Ramos (cell line): Measurements from ENCODE around the gene RAB6D.
"Not testable (repeated sequence)": the region's sequence is repeated elsewhere in the genome, so short reads cannot be mapped to it uniquely, and the experiment has no call there.

ENCODE experiments used
- in situ Hi-C: fragments of 300-500 bp; cut with MboI; formaldehyde crosslinking; loops from one replicate; pipeline ENCODE4 v1.14.3; 2022; ENCODE audit warnings: low sequenced_read_pairs; ENCODE audit not compliant: unreplicated experiment

The RAB6D gene

DNA sequence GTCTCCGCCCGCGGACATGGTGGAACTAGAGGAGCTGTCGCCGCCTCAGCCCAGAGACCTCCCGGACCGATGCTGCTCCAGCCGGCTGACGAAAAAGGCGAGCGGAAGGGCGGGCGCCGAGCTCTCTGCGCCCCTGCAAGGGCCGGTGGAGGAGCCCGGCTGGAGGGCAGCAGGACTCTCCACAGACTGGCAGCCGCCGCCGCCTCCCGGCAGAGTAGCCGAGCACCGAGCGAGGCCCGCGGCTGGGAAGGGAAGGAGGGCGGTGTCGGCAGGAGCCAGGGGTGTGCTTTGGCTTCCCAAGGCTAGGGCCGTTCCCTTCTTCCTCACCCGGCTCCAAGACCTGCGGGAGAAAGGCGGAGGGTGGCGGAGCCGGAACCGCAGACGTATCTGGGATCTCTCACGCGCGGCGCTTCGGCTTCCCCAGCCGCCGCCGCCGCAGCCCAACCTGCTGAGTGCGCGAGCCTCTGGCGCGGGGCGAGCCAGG, at the start of gene RAB6D:
TSS of gene RAB6D (minus strand) at position 466 of the 484 bp plus-strand sequence. CDS start at position 18, 448 bp downstream.
- in situ Hi-C loops, result not testable (repeated sequence)

GRCh38 chr2:131413148-131413747, 49.3 kb upstream of the RAB6D start:
- in situ Hi-C loops, result loop anchor here (25.0 kb wide), 3 partner anchors 249 to 724 kb away; no protein-coding TSS in a partner anchor

DNA sequence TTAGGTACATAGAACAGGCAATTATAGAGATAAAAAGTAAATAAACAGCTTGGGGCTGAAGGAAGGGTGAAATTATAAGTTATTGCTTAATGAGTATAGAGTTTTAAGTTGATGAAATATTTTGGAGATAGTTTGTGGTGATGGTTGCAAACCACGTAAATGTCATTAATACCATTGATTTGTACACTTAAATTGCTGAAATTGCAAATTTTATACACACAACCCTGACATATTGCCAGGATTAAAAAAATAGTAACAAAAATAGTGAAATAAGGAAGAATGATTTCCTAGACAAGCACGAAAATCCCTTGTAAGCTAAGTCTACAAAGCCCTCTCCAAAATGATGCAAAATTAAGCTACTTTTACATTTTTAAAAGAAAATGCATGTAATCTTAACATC, 46.2 kb upstream of the RAB6D start:
- in situ Hi-C loops, result loop anchor here (25.0 kb wide), 3 partner anchors 252 to 727 kb away; no protein-coding TSS in a partner anchor

- in situ Hi-C loops, result loop anchor here (25.0 kb wide), 3 partner anchors 254 to 729 kb away; no protein-coding TSS in a partner anchor
These were observed 44.8 kb upstream of the RAB6D start for GRCh38 chr2:131408778-131409177.

DNA sequence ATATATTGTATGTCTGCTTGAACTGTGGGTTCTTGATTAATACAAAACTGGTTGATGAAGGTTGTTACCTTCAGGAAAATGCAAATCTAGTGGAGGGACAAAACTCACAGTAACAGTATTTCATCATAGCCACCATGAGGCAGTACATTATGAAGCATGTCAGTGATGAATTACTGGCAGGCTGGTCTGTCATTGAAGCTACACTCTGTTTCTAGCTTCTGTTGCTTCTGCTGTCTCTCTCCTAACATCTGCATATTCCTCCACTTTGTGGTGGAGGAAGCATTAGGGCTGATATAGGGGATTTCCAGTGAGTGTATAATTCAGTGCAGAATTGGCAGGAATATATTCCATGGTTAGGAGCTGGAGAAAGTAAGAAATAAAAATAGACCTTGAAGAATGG, 44.2 kb upstream of the RAB6D start:
- in situ Hi-C loops, result loop anchor here (25.0 kb wide), 3 partner anchors 254 to 729 kb away; no protein-coding TSS in a partner anchor

DNA sequence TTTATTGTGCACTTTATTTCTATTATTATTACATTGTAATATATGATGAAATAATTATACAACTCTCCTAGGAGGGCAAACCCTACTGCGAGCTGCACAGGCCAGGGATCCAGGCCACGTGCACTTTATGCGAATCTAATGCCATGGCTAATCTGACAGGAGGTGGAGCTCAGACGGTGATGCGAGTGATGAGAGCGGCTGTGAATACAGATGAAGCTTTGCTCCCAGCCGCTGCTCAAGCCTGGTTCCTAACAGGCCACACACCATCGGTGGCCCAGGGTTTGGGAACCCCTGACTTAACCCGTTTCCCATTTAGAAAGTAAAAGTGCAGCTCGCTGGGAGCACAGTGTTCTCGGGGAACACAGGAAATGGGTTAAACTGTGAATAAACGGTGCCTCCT, 40.8 kb upstream of the RAB6D start:
- in situ Hi-C loops, result loop anchor here (25.0 kb wide), 3 partner anchors 258 to 733 kb away; no protein-coding TSS in a partner anchor

DNA sequence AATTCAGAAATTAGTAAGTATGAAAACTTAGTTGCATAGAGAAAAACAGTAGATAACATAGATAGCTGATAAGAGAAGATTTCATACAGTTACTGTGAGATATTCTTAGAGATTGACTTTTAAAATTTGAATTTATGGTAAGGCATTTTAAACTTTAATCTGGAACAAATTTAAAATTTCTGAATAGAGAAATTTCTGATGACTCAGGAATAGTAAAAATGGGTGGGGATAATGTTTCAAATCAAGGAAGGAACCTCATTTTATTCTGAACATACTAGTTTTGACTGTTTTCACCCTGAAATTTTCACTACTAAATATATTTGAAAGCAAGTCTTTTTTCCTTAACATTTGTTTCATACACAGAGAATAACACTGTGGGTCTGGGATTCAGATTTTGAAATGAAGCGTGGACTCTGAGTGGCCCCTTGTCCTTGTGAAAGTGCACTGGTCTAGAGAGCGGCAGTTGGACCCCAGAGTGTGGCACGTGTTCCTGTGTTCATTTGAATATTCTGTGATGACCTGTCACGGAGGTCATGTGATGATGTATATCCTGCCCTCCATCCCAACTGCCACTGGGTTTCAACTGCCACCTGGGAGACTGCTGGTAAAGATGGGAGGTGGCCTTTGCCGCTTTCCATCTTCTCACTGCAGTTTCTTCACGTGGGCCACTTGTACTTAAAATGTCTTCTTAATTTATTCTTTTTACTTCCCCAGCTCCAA, 38.5 kb upstream of the RAB6D start:
- in situ Hi-C loops, result loop anchor here (25.0 kb wide), 3 partner anchors 260 to 735 kb away; no protein-coding TSS in a partner anchor

GRCh38 chr2:131400849-131401248, 36.9 kb upstream of the RAB6D start:
- in situ Hi-C loops, result loop anchor here (25.0 kb wide), 3 partner anchors 261 to 736 kb away; no protein-coding TSS in a partner anchor

GRCh38 chr2:131400441-131400840, 36.5 kb upstream of the RAB6D start:
- in situ Hi-C loops, result loop anchor here (25.0 kb wide), 3 partner anchors 262 to 737 kb away; no protein-coding TSS in a partner anchor

DNA sequence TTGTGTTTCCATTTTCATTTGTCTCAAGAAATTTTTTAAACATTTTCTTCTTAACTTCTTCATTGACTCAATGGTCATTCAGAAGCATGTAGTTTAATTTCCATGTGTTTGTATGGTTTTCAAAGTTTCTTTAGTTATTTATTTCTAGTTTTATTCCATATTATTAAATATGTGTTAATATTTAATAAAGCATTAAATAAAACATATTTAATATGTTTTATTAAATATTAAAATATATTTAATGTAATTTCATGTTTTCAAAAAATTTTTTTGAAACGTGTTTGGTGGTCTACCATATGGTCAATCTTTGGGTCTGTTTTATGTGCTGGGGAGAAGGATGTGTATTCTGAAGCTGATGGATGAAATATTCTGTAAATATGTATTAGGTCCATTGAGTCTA, 32.2 kb upstream of the RAB6D start:
- in situ Hi-C loops, result not testable (repeated sequence)

- in situ Hi-C loops, result not testable (repeated sequence)
These were observed 31.2 kb upstream of the RAB6D start for GRCh38 chr2:131395024-131395645.

DNA sequence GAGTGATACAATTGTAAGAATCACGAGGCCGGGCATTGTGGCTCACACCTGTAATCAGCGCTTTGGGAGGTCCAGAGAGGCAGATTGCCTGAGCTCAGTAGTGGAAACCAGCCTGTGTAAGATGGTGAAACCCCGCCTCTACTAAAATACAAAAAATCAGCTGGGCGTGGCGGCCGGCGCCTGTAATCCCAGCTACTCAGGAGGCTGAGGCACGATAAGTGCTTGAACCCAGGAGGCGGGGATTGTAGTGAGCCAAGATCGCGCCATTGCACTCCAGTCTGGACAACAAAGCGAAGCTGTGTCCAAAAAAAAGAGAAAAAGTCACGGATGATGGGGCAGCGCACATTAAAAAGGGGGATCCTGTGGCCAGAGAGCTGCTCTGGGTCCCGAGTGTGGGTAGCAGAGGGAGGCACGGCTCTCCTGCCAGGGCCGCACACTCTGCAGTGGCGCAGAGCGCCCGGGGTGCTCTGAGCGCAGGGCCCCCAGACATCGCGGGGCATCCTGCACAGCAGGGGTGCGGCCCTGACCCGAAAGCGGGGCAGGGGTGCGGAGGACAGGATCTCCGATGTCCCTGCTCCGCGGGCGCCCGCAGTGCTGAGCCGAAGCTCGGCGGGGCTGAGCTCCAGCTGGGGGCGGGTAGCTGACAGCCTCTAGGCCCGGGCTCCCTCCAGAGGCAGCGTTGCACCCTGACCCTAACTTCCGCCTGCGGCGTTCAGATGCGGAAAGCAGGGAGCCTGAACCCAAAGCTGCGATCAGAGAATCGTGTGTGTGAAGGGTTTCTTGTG, 30.4 kb upstream of the RAB6D start:
- in situ Hi-C loops, result no loop called here

DNA sequence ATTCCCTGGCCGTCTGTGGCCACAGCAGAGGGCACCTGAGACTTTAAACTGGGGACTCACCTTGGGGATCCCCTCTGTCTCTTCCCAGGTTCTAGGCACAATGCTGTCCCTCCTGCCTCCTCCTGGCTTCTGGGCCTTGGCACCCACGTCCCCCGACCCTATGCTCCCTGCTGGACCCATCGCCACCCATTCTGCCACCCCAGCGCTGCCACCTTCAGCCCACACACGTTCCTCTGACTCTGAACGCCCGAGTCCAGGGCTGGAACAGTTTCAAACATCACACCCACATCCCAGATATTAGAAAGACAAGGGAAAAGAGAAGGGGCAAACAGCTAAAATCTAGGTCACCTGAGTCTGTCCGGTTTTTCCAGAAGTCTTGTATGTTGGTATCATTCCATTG, 28.0 kb upstream of the RAB6D start:
- in situ Hi-C loops, result not testable (repeated sequence)

- in situ Hi-C loops, result not testable (repeated sequence)
These were observed 27.5 kb upstream of the RAB6D start for GRCh38 chr2:131391471-131391870.

DNA sequence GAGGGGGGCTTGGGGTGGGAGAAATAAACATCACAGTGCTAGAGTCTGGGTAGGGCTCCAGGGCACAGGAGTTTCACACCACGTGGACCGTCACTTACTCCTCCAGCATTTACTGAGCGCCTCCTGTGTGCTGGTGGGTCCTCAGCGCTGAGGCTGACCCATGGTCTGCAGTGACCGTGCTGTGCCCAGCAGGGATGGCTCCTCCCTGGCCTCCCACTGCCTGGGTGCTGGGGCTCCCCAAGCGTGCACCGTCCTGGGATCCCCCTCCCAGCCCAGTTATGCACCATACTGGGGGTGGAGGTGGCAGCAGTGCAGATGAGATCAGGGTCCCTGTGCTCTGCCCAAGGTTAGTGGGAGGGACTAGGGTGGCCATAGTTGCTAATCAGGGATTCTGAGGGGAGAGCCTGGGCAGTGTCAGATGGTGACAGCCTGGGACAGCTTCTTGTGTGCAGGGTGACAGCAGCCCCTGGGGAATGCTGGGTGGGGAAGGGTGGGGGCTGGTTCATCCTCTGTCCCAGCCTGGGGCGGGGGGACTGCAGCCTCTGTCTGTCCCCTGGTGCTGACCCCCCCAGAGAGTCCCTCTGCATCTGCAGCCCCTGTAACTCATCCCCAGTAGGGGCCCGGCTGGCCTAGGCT, 26.6 kb upstream of the RAB6D start:
- in situ Hi-C loops, result not testable (repeated sequence)

DNA sequence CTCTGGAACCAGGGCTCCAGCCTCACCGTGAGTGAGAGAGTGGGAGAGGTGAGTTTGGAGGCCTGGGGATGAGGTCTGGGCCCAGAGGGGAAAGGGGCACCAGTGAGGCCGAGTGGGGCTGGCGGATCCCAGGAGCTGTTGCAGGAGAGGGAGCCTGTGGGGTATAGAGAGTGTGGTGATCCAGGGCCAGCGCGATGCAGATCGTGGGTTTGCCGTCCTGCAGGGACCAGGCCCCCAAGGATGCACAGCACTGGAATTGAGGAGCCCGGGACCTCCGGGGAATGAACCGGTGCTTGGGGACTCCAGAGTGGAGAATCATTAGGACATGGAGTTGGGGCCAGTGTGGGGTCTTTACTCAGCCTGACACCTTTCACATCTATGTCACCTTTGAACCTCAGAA, 25.7 kb upstream of the RAB6D start:
- in situ Hi-C loops, result no loop called here

- in situ Hi-C loops, result not testable (repeated sequence)
These were observed 24.9 kb upstream of the RAB6D start for GRCh38 chr2:131388834-131389233.

DNA sequence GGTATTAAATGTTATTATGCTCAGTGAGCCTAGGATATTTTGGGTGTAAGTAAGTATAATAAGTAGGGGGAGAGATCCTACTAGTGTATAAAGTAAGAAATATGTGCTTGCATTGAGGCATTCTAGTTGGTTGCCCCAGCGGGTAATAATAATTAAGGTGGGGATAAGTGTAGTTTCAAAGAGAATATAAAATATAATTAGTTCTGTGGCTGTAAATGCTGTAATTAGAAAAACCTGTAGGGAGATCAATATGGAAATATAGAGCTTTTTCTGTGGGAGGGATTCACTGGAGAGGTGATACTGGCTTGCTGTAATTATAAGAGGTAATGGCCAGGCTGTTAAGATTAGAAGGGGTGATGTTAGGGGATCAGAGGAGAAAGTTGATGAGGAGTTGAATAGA, 9.1 kb upstream of the RAB6D start:
- in situ Hi-C loops, result not testable (repeated sequence)

DNA sequence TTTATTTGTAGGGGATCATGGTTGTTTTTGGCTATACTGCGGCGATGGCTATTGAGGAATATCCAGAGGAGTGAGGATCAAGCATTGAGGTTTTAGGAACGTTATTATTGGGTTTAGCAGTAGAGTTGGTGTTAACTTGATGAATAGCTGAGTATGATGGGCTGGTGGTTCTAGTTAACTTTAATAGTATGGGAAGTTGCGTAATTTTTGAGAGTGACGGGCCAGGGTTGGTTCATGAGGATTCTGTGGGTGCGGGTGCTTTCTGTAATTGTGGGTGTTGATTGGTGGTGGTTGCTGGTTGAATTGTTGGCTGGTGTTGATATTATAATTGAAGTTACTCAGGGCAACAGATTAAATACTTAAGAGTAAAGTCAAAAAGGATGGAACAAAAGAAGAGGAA, 6.0 kb upstream of the RAB6D start:
- in situ Hi-C loops, result no loop called here
